ENCODE results near the gene LIN7C.

GRCh38 chr11:27447288-27448183 lies 59.0 kb downstream of the LIN7C start:
- TF ChIP-seq CTCF (IDR thresholded peaks at IDR 0.05) (no peak), POLR2A (IDR thresholded peaks at IDR 0.05) (no peak), POLR2AphosphoS5 (IDR thresholded peaks at IDR 0.05) (no peak)

Measured in sigmoid colon (tissue), 4 donors.